IPS-NIHi7 (cell line): ENCODE results near the gene SCYGR2.

Experiments
- DNase-seq: peaks from one replicate; pipeline ENCODE4 v3.0.0; 2012; ENCODE audit warnings: mixed read lengths; ENCODE audit errors: extremely low spot score

SCYGR2 gene

DNA sequence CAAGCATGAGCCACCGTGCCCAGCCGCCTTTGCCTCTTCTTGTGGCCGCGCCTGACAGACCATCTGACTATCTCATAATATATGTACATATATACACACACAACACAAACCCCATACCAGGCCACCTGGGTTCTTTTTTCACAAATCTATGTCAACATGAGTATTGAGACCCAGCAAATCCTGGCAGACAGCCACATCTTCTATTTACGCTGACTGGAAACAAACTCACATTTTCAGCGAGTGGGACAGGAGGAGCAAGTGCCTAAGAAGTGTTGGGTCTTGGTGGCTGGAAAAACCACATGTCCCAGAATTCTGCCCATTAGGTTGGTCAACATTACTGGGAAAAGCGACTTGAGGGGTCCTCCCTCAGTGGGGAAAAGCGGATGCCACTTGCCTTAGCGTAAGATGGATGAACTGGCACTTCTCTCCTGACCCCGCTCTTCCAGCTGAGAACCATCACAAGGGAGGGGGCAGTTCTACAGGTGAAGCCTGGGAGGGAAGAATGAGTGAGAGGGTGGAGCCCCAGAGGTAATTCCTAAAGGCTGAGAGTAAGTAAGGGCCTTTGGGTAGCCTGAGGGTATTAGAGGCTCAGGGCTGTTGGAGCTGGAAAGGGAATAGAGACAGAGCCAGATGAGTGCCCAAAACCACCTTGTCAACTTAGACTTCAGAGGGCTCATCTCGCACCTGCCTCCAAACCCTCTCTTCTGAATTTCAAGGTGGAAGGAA, 14.0 kb downstream of the SCYGR2 start:
- no peak for DNase-seq

- no peak for DNase-seq
These were observed 14.6 kb downstream of the SCYGR2 start for GRCh38 chr2:227613272-227613660.

DNA sequence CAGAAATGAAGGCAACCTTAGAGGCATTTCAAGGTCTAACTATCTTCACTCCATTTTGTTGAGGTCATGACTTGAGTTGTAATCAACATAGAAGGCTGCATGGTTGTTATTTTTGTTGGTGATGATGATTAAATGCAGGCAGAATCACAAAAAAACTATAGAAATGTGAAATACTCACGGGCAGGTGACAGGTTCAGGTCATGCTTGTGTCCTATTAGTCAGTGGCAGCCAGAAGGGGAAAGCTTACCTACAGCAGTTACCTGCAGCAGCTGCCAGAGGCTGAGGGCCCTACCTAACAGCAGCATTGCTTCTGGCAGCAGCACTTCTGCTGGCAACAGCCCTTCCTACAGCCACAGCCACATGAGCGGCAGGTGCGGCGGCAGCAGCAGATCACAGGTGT, 15.6 kb downstream of the SCYGR2 start:
- no peak for DNase-seq

GRCh38 chr2:227614740-227615139, 16.0 kb downstream of the SCYGR2 start, which contains the start of gene SCYGR3:
SCYGR3 (minus strand) TSS chr2:227614840; CDS start chr2:227614840, 0 bp downstream.
- DNase-seq, result no peak

GRCh38 chr2:227615181-227615580, 16.5 kb downstream of the SCYGR2 start:
- DNase-seq, result no peak

DNA sequence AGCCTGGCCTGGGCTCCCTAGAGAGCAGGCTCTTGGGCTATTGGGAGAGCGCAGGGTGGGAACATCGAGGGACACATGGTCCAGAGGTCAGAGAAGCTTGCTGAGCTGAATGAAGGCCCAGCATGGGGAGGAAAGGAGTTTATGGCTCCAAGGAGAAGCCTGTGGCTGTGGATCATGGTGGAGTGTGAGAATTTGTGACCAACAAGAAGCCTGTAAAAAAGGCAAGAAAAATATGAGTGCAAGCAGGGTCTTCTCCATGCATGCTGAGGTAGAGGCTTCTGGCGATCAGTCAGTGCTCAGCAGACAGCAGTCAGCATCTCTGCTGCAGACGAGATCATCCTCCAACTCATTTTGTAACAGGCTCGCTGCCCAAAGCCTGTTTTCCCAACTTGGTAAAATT, 17.2 kb downstream of the SCYGR2 start:
- DNase-seq, result no peak

GRCh38 chr2:227616631-227617030, 17.9 kb downstream of the SCYGR2 start:
- no peak for DNase-seq

- no peak for DNase-seq
These were observed 18.9 kb downstream of the SCYGR2 start, which contains the start of gene SCYGR4 for GRCh38 chr2:227617316-227618230. SCYGR4 (plus strand) TSS chr2:227617498; CDS start chr2:227617498, 0 bp downstream.

DNA sequence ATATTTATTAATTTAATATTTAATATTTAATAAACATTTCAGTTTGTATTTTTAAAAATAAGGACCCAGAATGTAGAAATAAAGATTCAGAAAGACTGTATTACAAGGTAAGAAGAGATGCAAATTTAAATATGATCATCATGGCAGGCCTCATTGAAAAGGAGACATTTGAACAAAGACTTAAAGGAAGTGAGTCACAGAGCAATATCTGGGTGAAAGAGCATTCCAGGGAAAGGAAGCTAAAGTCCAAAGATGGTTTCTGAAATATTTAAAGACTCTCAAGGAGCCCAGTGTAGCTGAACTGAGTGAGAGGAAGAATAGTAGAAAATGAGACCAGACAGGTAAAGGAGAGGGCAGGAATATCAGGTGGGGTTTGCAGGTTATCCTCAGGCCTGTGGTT, 24.5 kb downstream of the SCYGR2 start:
- no peak for DNase-seq

DNA sequence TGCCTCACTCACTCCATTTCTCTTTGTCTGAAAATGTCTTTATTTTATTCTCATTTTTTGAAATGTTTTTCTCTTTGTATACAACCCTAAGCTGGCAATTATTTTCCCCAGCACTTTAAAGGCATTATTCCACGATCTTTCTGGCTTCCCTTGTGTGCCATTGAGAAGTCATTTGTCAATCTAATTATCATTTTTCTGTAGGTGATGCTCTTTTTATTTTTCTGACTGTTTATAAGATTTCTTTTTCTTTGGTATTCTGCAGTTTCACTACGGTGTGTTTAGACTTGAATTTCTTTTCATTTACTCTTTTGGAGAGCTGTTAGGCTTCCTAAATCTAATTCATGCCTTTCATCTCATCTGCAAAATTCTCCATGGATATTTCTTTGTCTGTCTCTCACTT, 26.7 kb downstream of the SCYGR2 start:
- no peak for DNase-seq

- no peak for DNase-seq
These were observed 28.0 kb downstream of the SCYGR2 start for GRCh38 chr2:227626580-227627151.

DNA sequence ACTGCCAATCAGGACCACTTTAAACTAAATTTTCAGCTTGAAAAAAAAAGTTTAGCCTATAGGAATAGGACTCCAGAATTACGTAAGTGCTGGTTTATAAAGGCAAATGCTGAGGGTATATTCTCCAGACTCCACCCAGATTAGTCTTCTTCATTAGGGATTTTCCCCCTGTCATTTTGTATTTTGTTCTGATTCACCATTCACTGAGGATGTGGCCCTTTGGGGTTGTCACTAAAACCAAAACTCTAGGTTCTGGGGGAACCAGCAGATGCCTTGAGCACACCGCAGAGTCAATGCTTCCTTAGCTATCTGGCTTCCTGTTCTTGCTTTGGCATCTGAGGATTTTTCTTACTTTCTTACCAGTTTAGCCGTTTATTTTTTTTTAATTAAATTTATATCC, 29.1 kb downstream of the SCYGR2 start:
- no peak for DNase-seq

DNA sequence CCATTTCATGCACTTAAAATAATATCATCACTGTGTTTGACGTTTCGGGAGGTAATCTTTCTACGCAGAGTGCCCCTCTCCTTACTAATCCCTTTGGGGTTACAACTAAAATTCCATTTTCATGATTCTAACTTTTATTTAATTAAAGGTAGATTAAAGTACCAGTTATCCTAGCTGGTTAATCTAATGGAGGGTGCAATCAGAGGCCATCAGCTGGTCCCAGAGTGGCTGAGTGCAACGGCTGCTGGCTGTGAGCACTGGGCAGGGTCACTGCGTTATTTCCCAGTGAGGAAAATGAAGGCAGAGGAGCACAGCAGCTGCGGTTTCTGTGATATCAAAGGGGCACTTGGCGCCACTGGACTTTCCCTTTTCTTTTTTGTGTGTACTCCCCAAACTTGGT, 30.7 kb downstream of the SCYGR2 start:
- DNase-seq, result no peak

- no peak for DNase-seq
These were observed 31.6 kb downstream of the SCYGR2 start for GRCh38 chr2:227630322-227630721.

DNA sequence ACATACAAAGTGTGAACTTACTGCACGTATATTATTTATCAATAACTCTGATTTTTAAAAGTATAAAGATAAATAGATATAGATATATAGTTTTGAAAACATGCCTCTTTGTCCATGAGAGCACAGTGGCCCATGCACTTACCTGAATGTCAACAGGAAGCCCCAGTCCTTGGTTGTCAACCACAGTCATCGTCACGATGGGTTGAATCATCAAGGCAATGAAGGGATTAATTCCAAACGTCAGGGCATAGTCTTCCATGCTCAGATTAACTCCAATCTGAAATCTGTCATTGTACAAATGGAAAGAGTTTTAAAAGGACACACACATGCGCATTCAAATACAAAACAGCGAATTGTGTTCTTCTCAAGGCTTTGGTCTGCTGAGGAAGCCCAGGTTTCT, 34.1 kb downstream of the SCYGR2 start:
- no peak for DNase-seq

GRCh38 chr2:227634201-227634600, 35.5 kb downstream of the SCYGR2 start:
- no peak for DNase-seq

GRCh38 chr2:227642656-227643055, 44.0 kb downstream of the SCYGR2 start:
- no peak for DNase-seq

DNA sequence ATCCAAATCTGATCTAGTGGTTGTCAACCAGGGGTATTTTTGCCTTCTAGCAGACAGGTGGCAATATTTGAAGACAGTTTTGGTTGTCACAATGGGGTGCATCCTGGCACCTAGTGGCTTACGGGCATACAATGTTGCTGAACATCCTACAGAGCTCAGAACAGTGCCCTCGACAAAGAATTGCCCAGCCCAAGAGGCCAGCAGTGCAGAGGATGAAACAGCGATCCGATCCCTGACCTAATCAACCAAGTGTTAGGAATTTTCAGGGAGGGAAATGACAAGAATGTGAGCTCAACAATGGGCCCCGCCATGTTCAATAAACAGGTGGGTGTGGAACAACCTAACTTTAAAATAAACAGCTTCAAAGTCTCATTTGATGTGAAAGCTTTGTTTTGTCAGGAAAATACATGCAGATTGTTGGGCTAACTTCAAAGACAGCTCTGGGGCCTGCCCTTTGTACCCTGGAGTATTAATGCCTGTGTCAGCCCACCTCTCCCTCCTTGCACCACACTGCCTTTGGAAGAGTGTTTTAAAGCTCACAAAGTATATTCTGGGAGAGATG, 45.4 kb downstream of the SCYGR2 start:
- DNase-seq, result peak; percentile 18
